Measurements from ENCODE around the gene TENM4.
A peak's percentile ranks its signal among the peaks of the same experiment; 100 is the strongest.

Gene TENM4

GRCh38 chr11:79055856-79056631 is 384.8 kb downstream of the TENM4 start:
- DNase-seq (ENCODE audit: low spot score): no peak

GRCh38 chr11:79054636-79055035 is 386.2 kb downstream of the TENM4 start:
- DNase-seq (ENCODE audit: low spot score): no peak

- DNase-seq (ENCODE audit: low spot score): no peak
Observed at GRCh38 chr11:79052544-79052943, 388.3 kb downstream of the TENM4 start.

- DNase-seq (ENCODE audit: low spot score): no peak
Observed at GRCh38 chr11:79050786-79051185, 390.0 kb downstream of the TENM4 start.

GRCh38 chr11:79049741-79050179 is 391.1 kb downstream of the TENM4 start:
- DNase-seq (ENCODE audit: low spot score): no peak

GRCh38 chr11:79047980-79048379 is 392.9 kb downstream of the TENM4 start:
- DNase-seq (ENCODE audit: low spot score): no peak

GRCh38 chr11:79047321-79047720 is 393.5 kb downstream of the TENM4 start:
- DNase-seq (ENCODE audit: low spot score): no peak

- no peak for DNase-seq (ENCODE audit: low spot score)
Observed at GRCh38 chr11:79046366-79046765, 394.5 kb downstream of the TENM4 start.

GRCh38 chr11:79045800-79046304 is 395.0 kb downstream of the TENM4 start:
- DNase-seq (ENCODE audit: low spot score): no peak

- DNase-seq (ENCODE audit: low spot score): no peak
Observed at GRCh38 chr11:79045018-79045799, 395.6 kb downstream of the TENM4 start.

GRCh38 chr11:79044201-79044600 is 396.6 kb downstream of the TENM4 start:
- no peak for DNase-seq (ENCODE audit: low spot score)

- no peak for DNase-seq (ENCODE audit: low spot score)
Observed at GRCh38 chr11:79043726-79044125, 397.1 kb downstream of the TENM4 start.

- DNase-seq (ENCODE audit: low spot score): no peak
Observed at GRCh38 chr11:79042824-79043223, 398.0 kb downstream of the TENM4 start.

- DNase-seq (ENCODE audit: low spot score): no peak
Observed at GRCh38 chr11:79040348-79040747, 400.5 kb downstream of the TENM4 start.

- DNase-seq (ENCODE audit: low spot score): no peak
Observed at GRCh38 chr11:79039122-79039521, 401.7 kb downstream of the TENM4 start.

GRCh38 chr11:79035881-79036280 is 404.9 kb downstream of the TENM4 start:
- DNase-seq (ENCODE audit: low spot score): no peak

GRCh38 chr11:79033833-79034232 is 407.0 kb downstream of the TENM4 start:
- DNase-seq (ENCODE audit: low spot score): no peak

- no peak for DNase-seq (ENCODE audit: low spot score)
Observed at GRCh38 chr11:79030448-79030847, 410.4 kb downstream of the TENM4 start.

GRCh38 chr11:79028225-79028624 is 412.6 kb downstream of the TENM4 start:
- no peak for DNase-seq (ENCODE audit: low spot score)

GRCh38 chr11:79026803-79027445 is 413.9 kb downstream of the TENM4 start:
- DNase-seq (ENCODE audit: low spot score): peak; percentile 7

GRCh38 chr11:79025622-79026021 is 415.2 kb downstream of the TENM4 start:
- DNase-seq (ENCODE audit: low spot score): no peak

- no peak for DNase-seq (ENCODE audit: low spot score)
Observed at GRCh38 chr11:79025097-79025496, 415.7 kb downstream of the TENM4 start.

- DNase-seq (ENCODE audit: low spot score): no peak
Observed at GRCh38 chr11:79022265-79022664, 418.6 kb downstream of the TENM4 start.
